GM12878 (cell line): Measurements from ENCODE around the gene CCDC178. TPM values are rescaled to one million over a fixed set of nuclear protein-coding genes. Genes with fewer than 3 reads are reported as not detected.

Experiments used
- ATAC-seq: fragments of 200-7000 bp; cut with Tn5 transposase; 3 replicates; pipeline ENCODE4 v1.9.1; 2020; ENCODE audit warnings: mild to moderate bottlenecking, moderate library complexity
- BruUV-seq: library from RNA; stranded (reverse); fragments of 400-500 nt; replicated peaks from 2 replicates; lab custom pipeline; 2021; lab: Mats Ljungman, UMichigan
- CTCF ChIA-PET: fragments of 300-600 bp; sonication (Branson Sonifier 250); formaldehyde crosslinking; extraction: SDS; loops from one replicate; lab custom pipeline; 2021; ENCODE audit warnings: inconsistent platforms; lab: Yijun Ruan, JAX
- POLR2A ChIA-PET: fragments of 350-600 bp; formaldehyde crosslinking; extraction: SDS; loops from one replicate; lab custom pipeline; 2021; ENCODE audit warnings: inconsistent platforms; lab: Charles Lee
- RAD21 ChIA-PET: fragments of 300-600 bp; sonication (Branson Sonifier 250); formaldehyde crosslinking; loops from one replicate; lab custom pipeline; 2023; ENCODE audit warnings: antibody characterized with exemption; ENCODE audit not compliant: unreplicated experiment; lab: Charles Lee
- SMC1A ChIA-PET: fragments of 300-600 bp; sonication (Branson Sonifier 250); formaldehyde crosslinking; loops from one replicate; lab custom pipeline; 2023; ENCODE audit not compliant: unreplicated experiment, uncharacterized antibody; lab: Charles Lee
- DNase-seq: peaks from one replicate; pipeline ENCODE4 v3.0.0-alpha.2; 2011; ENCODE audit warnings: low read depth, low spot score
- FAIRE-seq: peaks from 3 replicates; lab custom pipeline; 2011; peaks lifted over from hg19 to GRCh38; lab: Jason Lieb, UNC
- H2AFZ ChIP-seq: 2 replicates; pipeline ENCODE4 v1.6.0; 2011; ENCODE audit warnings: low read depth, low read length, control low read depth; ENCODE audit not compliant: control insufficient read depth
- H3K27ac ChIP-seq: 2 replicates; pipeline ENCODE4 v1.5.1; 2011; ENCODE audit warnings: control low read depth; ENCODE audit not compliant: control insufficient read depth, insufficient read depth
- H3K27me3 ChIP-seq, 2 experiments: replicated peaks in 1 of 2; 2 replicates each; pipeline versions ENCODE4 v1.6.0 to v1.6.1; 2011; ENCODE audit warnings: low read length in 1 of 2; ENCODE audit not compliant: control insufficient read depth in 2 of 2, insufficient read depth in 2 of 2
- H3K36me3 ChIP-seq, 2 experiments: 2 replicates each; pipeline ENCODE4 v1.5.1; 2011; ENCODE audit warnings: low read length in 1 of 2; ENCODE audit not compliant: control insufficient read depth in 2 of 2, insufficient read depth in 2 of 2
- H3K4me1 ChIP-seq: 2 replicates; pipeline ENCODE4 v1.6.1; 2011; ENCODE audit warnings: mild to moderate bottlenecking, low read length, moderate library complexity, mixed read lengths; ENCODE audit not compliant: control insufficient read depth, insufficient read depth
- H3K4me2 ChIP-seq: 2 replicates; pipeline ENCODE4 v1.6.0; 2011; ENCODE audit warnings: control low read depth; ENCODE audit not compliant: control insufficient read depth, insufficient read depth
- H3K4me3 ChIP-seq: fragments of 200-600 bp; sonication (generic); 2 replicates; pipeline ENCODE4 v1.5.1; 2016
- H3K79me2 ChIP-seq: 2 replicates; pipeline ENCODE4 v1.6.0; 2011; ENCODE audit warnings: low read length; ENCODE audit not compliant: control insufficient read depth, insufficient read depth
- H3K9ac ChIP-seq: 2 replicates; pipeline ENCODE4 v1.8.0; 2011; ENCODE audit warnings: low read length, control low read depth, mixed read lengths; ENCODE audit not compliant: control insufficient read depth, insufficient read depth
- H3K9me3 ChIP-seq: replicated peaks from 3 replicates; pipeline ENCODE4 v1.5.1; 2011; ENCODE audit warnings: mild to moderate bottlenecking, low read length; ENCODE audit not compliant: control insufficient read depth, insufficient read depth
- H4K20me1 ChIP-seq: 2 replicates; pipeline ENCODE4 v1.6.0; 2011; ENCODE audit not compliant: control insufficient read depth, insufficient read depth
- BHLHE40 ChIP-seq, 2 experiments: fragments of 450-650 bp in 1 of 2; IDR thresholded peaks; 2 replicates each; pipeline ENCODE4 v1.6.1; 2011 to 2017; ENCODE audit warnings: low read depth in 2 of 2, borderline replicate concordance in 1 of 2, improper control_type of control experiment in 1 of 2, low read length in 1 of 2, mild to moderate bottlenecking in 1 of 2
- KDM1A ChIP-seq: fragments of 200-600 bp; sonication (generic); IDR thresholded peaks from 2 replicates; pipeline ENCODE4 v1.6.1; 2016; ENCODE audit warnings: borderline replicate concordance
- MXI1 ChIP-seq: fragments of 150-350 bp; IDR thresholded peaks from 2 replicates; pipeline ENCODE4 v1.6.1; 2011; ENCODE audit warnings: low read depth, mild to moderate bottlenecking, inconsistent platforms, low read length, improper control_type of control experiment
- MYB ChIP-seq: fragments of 150-350 bp; IDR thresholded peaks from 2 replicates; pipeline ENCODE4 v1.6.1; 2014; ENCODE audit warnings: mild to moderate bottlenecking, low read depth, low read length, borderline replicate concordance
- RFX5 ChIP-seq: IDR thresholded peaks from 2 replicates; pipeline ENCODE4 v1.6.1; 2011; ENCODE audit warnings: low read depth, low read length, improper control_type of control experiment
- ZNF217 ChIP-seq: fragments of 450-650 bp; IDR thresholded peaks from 2 replicates; pipeline ENCODE4 v1.6.1; 2017; ENCODE audit warnings: antibody characterized with exemption, mild to moderate bottlenecking
- WGBS: methylation state at CpG from one replicate; pipeline ENCODE4 v1.1.6; 2016; ENCODE audit warnings: low lambda C conversion rate; ENCODE audit not compliant: insufficient replicate concordance, insufficient coverage; ENCODE audit errors: missing lambda C conversion rate; 5-methylcytosine and 5-hydroxymethylcytosine counted together
- in situ Hi-C: fragments of 300-500 bp; cut with MboI; formaldehyde crosslinking; loops from 9 replicates; pipeline ENCODE4 v1.14.3; 2018; ENCODE audit warnings: mixed read lengths
- intact Hi-C: fragments of 100-400 bp; cut with micrococcal nuclease; formaldehyde crosslinking; loops from one replicate; pipeline ENCODE4 v1.14.2; 2022; ENCODE audit not compliant: unreplicated experiment
- polyA plus RNA-seq, 11 experiments: library from polyadenylated mRNA; depleted of rRNA in 4 of 11; unstranded in 6 of 11; stranded (reverse) in 5 of 11; fragments of >200 nt; fragmentation: Nextera tagmentation in 4 of 11; fragmentation: Illumina TruSeq in 1 of 11; extraction: Ambion mirVana in 4 of 11; extraction: Trizol in 1 of 11; gene quantifications; 1 replicate in 1 of 11; 2 replicates in 10 of 11; pipeline versions ENCODE4 v1.2.1 to v1.2.3, GENCODE V29; 2011 to 2016; ENCODE audit warnings: inconsistent platforms in 2 of 11, missing spikeins in 2 of 11, low read depth in 1 of 11
- total RNA-seq, 4 experiments: library from RNA; depleted of rRNA in 3 of 4; stranded (reverse); fragments of >200 nt in 3 of 4; fragmentation: Illumina TruSeq in 1 of 4; extraction: Trizol in 1 of 4; gene quantifications; 2 replicates each; pipeline versions ENCODE4 v1.2.1 to v1.2.3, GENCODE V29; 2013 to 2021
- TF ChIP-seq, protein P1 (sequence below): fragments of 150-350 bp; IDR thresholded peaks from 2 replicates; pipeline ENCODE4 v1.6.1; 2014; ENCODE audit warnings: mild to moderate bottlenecking, low read depth, low read length
- TF ChIP-seq, protein P2 (sequence below): IDR thresholded peaks from 2 replicates; pipeline ENCODE4 v1.6.1; 2011; ENCODE audit warnings: mild to moderate bottlenecking, low read depth, low read length, moderate library complexity; ENCODE audit not compliant: insufficient replicate concordance

Gene CCDC178
- total and polyA plus RNA-seq, 10 of the 15 experiments (the other 5 are each of a cell fraction or from before 2014, with no cell fraction given), result 0.04 TPM; not detected in 9

DNA sequence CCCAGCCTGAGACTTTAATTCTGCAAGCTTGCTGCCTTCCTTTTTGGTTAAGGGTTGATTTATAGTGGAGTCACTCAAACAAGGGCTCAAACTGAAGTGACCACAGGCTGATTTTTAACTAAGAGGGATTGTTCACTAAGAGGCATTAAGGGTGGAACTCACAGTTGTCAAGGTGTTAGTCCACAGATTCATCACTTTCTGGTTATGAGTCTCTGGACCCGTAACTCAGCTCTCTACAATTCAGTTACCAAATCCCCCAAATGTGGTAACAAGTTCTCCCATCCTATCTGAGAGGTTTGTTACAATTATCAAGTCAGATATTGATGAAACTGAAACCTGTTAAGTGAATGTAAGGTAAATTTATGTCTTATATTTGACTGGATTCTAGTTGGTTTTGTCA, 481.8 kb downstream of the CCDC178 start:
- in situ Hi-C loops (no loop called here), intact Hi-C loops (no loop called here)
- H3K4me3 ChIP-seq, result no peak overlapping the region
- H4K20me1 ChIP-seq, result no peaks in the 10 kb centered on the region
- H3K9ac ChIP-seq, result no peak overlapping the region
- TF ChIP-seq, protein P1, sequence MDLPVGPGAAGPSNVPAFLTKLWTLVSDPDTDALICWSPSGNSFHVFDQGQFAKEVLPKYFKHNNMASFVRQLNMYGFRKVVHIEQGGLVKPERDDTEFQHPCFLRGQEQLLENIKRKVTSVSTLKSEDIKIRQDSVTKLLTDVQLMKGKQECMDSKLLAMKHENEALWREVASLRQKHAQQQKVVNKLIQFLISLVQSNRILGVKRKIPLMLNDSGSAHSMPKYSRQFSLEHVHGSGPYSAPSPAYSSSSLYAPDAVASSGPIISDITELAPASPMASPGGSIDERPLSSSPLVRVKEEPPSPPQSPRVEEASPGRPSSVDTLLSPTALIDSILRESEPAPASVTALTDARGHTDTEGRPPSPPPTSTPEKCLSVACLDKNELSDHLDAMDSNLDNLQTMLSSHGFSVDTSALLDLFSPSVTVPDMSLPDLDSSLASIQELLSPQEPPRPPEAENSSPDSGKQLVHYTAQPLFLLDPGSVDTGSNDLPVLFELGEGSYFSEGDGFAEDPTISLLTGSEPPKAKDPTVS, result no peak
- TF ChIP-seq, protein P2, sequence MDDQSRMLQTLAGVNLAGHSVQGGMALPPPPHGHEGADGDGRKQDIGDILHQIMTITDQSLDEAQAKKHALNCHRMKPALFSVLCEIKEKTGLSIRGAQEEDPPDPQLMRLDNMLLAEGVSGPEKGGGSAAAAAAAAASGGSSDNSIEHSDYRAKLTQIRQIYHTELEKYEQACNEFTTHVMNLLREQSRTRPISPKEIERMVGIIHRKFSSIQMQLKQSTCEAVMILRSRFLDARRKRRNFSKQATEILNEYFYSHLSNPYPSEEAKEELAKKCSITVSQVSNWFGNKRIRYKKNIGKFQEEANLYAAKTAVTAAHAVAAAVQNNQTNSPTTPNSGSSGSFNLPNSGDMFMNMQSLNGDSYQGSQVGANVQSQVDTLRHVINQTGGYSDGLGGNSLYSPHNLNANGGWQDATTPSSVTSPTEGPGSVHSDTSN, result no peak
- TF ChIP-seq MXI1, result no peak
- no peak for TF ChIP-seq MYB
- no peak for TF ChIP-seq RFX5
- TF ChIP-seq BHLHE40 (IDR thresholded peaks at IDR 0.05; ENCODE audit: borderline replicate concordance in 1 of 2, low read depth in 2 of 2, low read length in 1 of 2), result no peak
- no peak for TF ChIP-seq ZNF217
- TF ChIP-seq KDM1A, result no peak
- ChIA-PET CTCF (no interaction called here), SMC1A (no interaction called here), POLR2A (no interaction called here), RAD21 (no interaction called here)
- FAIRE-seq (no peak), ATAC-seq (peak; percentile 48; the same call in 1 of the 3 replicates), DNase-seq (no peak)
- no peaks in the 10 kb centered on the region for H3K36me3 ChIP-seq
- no peak overlapping the region for H3K4me2 ChIP-seq
- H2AFZ ChIP-seq, result no peak overlapping the region
- no TSS peak for BruUV-seq
- H3K27me3 ChIP-seq, result no peaks in the 10 kb centered on the region
- H3K79me2 ChIP-seq, result no peaks in the 10 kb centered on the region
- no peak overlapping the region for H3K27ac ChIP-seq
- 0% methylated on average over 1 of the region's 1 CpG for WGBS
- no peaks in the 10 kb centered on the region for H3K4me1 ChIP-seq
- no peaks in the 10 kb centered on the region for H3K9me3 ChIP-seq
